DMS153 treated with DMSO at 0.1 percent for 48 hours (cell line): Measurements from ENCODE around the gene PDE4D.
"Not testable (repeated sequence)": the region's sequence is repeated elsewhere in the genome, so short reads cannot be mapped to it uniquely, and the experiment has no call there.

Source experiments
- DNase-seq: peaks from one replicate; lab custom pipeline; 2025; ENCODE audit not compliant: unreplicated experiment; lab: John Stamatoyannopoulos, UW

The PDE4D gene

GRCh38 chr5:59712836-59713497 lies 180.6 kb downstream of the PDE4D start:
- no peak for DNase-seq

GRCh38 chr5:59711310-59711709 lies 182.2 kb downstream of the PDE4D start:
- no peak for DNase-seq

GRCh38 chr5:59709846-59710245 lies 183.7 kb downstream of the PDE4D start:
- DNase-seq, result no peak

- no peak for DNase-seq
Measured at GRCh38 chr5:59709346-59709821, 184.1 kb downstream of the PDE4D start.

- no peak for DNase-seq
Measured at GRCh38 chr5:59704936-59705335, 188.6 kb downstream of the PDE4D start.

- no peak for DNase-seq
Measured at GRCh38 chr5:59703789-59704188, 189.7 kb downstream of the PDE4D start.

GRCh38 chr5:59698207-59699178 lies 195.0 kb downstream of the PDE4D start:
- no peak for DNase-seq

GRCh38 chr5:59694411-59694810 lies 199.1 kb downstream of the PDE4D start:
- DNase-seq, result no peak

GRCh38 chr5:59693492-59694309 lies 199.8 kb downstream of the PDE4D start:
- no peak for DNase-seq

- no peak for DNase-seq
Measured at GRCh38 chr5:59685793-59686192, 207.7 kb downstream of the PDE4D start.

- no peak for DNase-seq
Measured at GRCh38 chr5:59685191-59685530, 208.4 kb downstream of the PDE4D start.

GRCh38 chr5:59684388-59685190 lies 208.9 kb downstream of the PDE4D start:
- no peak for DNase-seq

- no peak for DNase-seq
Measured at GRCh38 chr5:59683311-59683710, 210.2 kb downstream of the PDE4D start.

- no peak for DNase-seq
Measured at GRCh38 chr5:59682542-59682941, 211.0 kb downstream of the PDE4D start.

- no peak for DNase-seq
Measured at GRCh38 chr5:59678943-59679342, 214.6 kb downstream of the PDE4D start.

- no peak for DNase-seq
Measured at GRCh38 chr5:59674763-59675162, 218.8 kb downstream of the PDE4D start.

- peak; percentile 25 for DNase-seq
Measured at GRCh38 chr5:59673438-59674058, 220.0 kb downstream of the PDE4D start.

- no peak for DNase-seq
Measured at GRCh38 chr5:59666440-59667068, 227.0 kb downstream of the PDE4D start.

GRCh38 chr5:59665832-59666203 lies 227.7 kb downstream of the PDE4D start:
- DNase-seq, result not testable (repeated sequence)
